ENCODE results near the gene CALY. TPM values are rescaled to one million over a fixed set of nuclear protein-coding genes. Genes with fewer than 3 reads are reported as not detected.

Gene CALY
- total RNA-seq, 1 experiment from 2014 or later, result not detected

DNA sequence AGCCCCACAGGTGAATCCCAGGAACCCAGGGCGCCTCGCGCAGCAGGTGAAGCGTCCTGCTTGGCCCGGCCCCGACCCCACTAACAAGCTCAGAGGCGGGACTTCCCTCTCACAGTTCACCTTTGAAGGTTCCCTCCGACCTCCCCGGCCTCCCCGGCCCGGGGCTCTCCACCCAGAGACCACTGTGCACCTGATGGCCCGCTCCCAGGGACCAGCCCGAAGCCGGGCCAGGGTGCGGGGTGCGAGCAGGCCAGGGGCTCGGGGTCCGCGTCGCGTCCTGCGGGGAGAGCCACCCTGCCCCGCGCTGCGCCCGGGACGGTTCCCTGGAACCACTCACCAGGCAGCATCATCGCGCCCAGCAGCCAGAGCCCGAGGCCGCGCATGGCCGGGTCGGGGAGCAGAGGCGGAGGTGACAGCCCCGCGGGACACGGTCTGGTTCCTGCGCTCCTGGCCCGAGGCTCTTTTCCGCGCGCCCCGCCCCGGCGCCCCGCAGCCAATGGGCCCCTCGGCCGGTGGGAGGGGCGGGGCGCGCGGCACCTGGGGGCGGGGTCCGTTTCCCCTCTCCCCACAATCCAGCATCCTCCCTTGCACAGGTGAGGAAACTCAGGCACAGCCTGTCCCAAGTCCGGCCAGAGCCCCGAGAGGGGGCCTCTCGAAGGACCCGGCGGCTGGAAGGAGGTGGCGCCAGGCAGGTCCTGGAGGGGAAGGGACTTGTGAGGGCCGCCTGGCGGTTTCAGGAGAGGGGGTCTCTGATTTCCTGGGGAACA lies 60.1 kb downstream of the CALY start, which contains the start of gene ADAM8:
ADAM8 (minus strand) TSS at position 434 of the 767 bp plus-strand sequence; CDS start at position 383, 51 bp downstream.
- Histone ChIP-seq H3K4me2 (ENCODE audit: low read length) (peak within 1 kb of the TSS; percentile 97), H3K4me3 (ENCODE audit: low read length) (peak within 1 kb of the TSS; percentile 82)
- intact Hi-C loops (cut with micrococcal nuclease), result no loop called here

DNA sequence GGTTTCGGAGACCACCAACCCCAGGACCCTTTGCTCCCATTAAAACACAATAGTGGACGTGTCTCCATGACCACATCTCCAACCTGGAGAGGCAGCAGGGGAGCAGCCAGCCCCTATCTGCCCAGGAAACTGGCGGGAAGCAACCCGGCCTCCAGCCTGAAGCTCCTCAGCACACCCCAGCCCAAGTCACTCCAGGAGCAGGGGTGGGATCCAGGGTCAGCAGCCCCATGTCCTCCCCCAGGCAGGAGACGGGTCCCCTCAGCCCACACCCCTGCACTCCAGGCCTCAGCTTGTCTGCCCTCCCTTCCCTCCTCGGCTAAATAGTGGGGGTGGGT lies 60.6 kb downstream of the CALY start:
- Histone ChIP-seq H2AFZ (ENCODE audit: low read length) (no peak overlapping the region), H3K4me1 (ENCODE audit: insufficient read depth, low read length) (peaks cover 54% of the 10 kb centered on the region), H3K27me3 (ENCODE audit: low read length) (no peaks in the 10 kb centered on the region), H3K36me3 (ENCODE audit: low read depth, low read length) (no peaks in the 10 kb centered on the region; the same call in 1 of the 2 replicates), H3K4me2 (ENCODE audit: low read length) (peak overlapping the region; percentile 97), H4K20me1 (ENCODE audit: low read length) (no peaks in the 10 kb centered on the region), H3K27ac (ENCODE audit: low read length) (peak overlapping the region; percentile 93), H3K79me2 (ENCODE audit: low read length) (peaks cover 32% of the 10 kb centered on the region), H3K9me2 (replicated peaks; ENCODE audit: low read length) (no peaks in the 10 kb centered on the region), H3K9ac (ENCODE audit: low read length) (peak overlapping the region; percentile 96), H3K9me3 (ENCODE audit: low read length) (no peaks in the 10 kb centered on the region), H3K4me3 (ENCODE audit: low read length) (peak overlapping the region; percentile 82), H3F3A (ENCODE audit: low read length, unreplicated experiment) (peaks cover 4% of the 10 kb centered on the region)
- intact Hi-C loops (cut with micrococcal nuclease), result no loop called here
- ChIA-PET POLR2A (ENCODE audit: unreplicated experiment) (interaction anchor here (0.6 kb wide), 1 partner anchor 17 kb away, joined by 3 read pairs; no protein-coding TSS in a partner anchor), CTCF (no interaction called here)
- DNase-seq (no peak), ATAC-seq (no peak)
- TF ChIP-seq EZH2phosphoT487 (IDR thresholded peaks at IDR 0.05; ENCODE audit: borderline replicate concordance, low read length), result no peak
- TF ChIP-seq EZH2 (IDR thresholded peaks at IDR 0.05; ENCODE audit: low read length, unreplicated experiment), result no peak
- TF ChIP-seq, protein P1, sequence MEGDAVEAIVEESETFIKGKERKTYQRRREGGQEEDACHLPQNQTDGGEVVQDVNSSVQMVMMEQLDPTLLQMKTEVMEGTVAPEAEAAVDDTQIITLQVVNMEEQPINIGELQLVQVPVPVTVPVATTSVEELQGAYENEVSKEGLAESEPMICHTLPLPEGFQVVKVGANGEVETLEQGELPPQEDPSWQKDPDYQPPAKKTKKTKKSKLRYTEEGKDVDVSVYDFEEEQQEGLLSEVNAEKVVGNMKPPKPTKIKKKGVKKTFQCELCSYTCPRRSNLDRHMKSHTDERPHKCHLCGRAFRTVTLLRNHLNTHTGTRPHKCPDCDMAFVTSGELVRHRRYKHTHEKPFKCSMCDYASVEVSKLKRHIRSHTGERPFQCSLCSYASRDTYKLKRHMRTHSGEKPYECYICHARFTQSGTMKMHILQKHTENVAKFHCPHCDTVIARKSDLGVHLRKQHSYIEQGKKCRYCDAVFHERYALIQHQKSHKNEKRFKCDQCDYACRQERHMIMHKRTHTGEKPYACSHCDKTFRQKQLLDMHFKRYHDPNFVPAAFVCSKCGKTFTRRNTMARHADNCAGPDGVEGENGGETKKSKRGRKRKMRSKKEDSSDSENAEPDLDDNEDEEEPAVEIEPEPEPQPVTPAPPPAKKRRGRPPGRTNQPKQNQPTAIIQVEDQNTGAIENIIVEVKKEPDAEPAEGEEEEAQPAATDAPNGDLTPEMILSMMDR (conservative IDR thresholded peaks at IDR 0.05; ENCODE audit: low read depth, low read length), result no peak
- BruUV-seq (replicated peaks), result no TSS peak

More for the DNA sequence above, 60.1 kb downstream of the CALY start, which contains the start of gene ADAM8:
- peaks cover 54% of the 10 kb centered on the region for H3K4me1 ChIP-seq (ENCODE audit: insufficient read depth, low read length)
- POLR2A ChIA-PET (ENCODE audit: unreplicated experiment), result no interaction called here
- no peaks in the 10 kb centered on the region for H3K9me3 ChIP-seq (ENCODE audit: low read length)
- no peaks in the 10 kb centered on the region; the same call in 1 of the 2 replicates for H3K36me3 ChIP-seq (ENCODE audit: low read depth, low read length)
- no peaks in the 10 kb centered on the region for H3K27me3 ChIP-seq (ENCODE audit: low read length)
- TF ChIP-seq, protein P1 (conservative IDR thresholded peaks at IDR 0.05; ENCODE audit: low read depth, low read length), result no peak
- no peak for TF ChIP-seq EZH2phosphoT487 (IDR thresholded peaks at IDR 0.05; ENCODE audit: borderline replicate concordance, low read length)
- TF ChIP-seq EZH2 (IDR thresholded peaks at IDR 0.05; ENCODE audit: low read length, unreplicated experiment), result no peak
- BruUV-seq (replicated peaks), result no TSS peak
- peaks cover 4% of the 10 kb centered on the region for H3F3A ChIP-seq (ENCODE audit: low read length, unreplicated experiment)
- peak within 1 kb of the TSS; percentile 96 for H3K9ac ChIP-seq (ENCODE audit: low read length)
- CTCF ChIA-PET, result no interaction called here
- peaks cover 32% of the 10 kb centered on the region for H3K79me2 ChIP-seq (ENCODE audit: low read length)
- H4K20me1 ChIP-seq (ENCODE audit: low read length), result no peaks in the 10 kb centered on the region
- H3K27ac ChIP-seq (ENCODE audit: low read length), result peak within 1 kb of the TSS; percentile 98
- ATAC-seq (peak; percentile 28), DNase-seq (peak; percentile 61)
- no peaks in the 10 kb centered on the region for H3K9me2 ChIP-seq (replicated peaks; ENCODE audit: low read length)
- H2AFZ ChIP-seq (ENCODE audit: low read length), result no peak within 1 kb of the TSS

- intact Hi-C loops (cut with micrococcal nuclease), result no loop called here
- peak; percentile 41 for DNase-seq
- Histone ChIP-seq H3K27me3 (ENCODE audit: low read length) (no peaks in the 10 kb centered on the region), H3K79me2 (ENCODE audit: low read length) (peaks cover 32% of the 10 kb centered on the region), H3K4me2 (ENCODE audit: low read length) (peak overlapping the region; percentile 97), H3K4me3 (ENCODE audit: low read length) (peak overlapping the region; percentile 82), H3K36me3 (ENCODE audit: low read depth, low read length) (no peaks in the 10 kb centered on the region; the same call in 1 of the 2 replicates), H3K9me2 (replicated peaks; ENCODE audit: low read length) (no peaks in the 10 kb centered on the region), H3K9me3 (ENCODE audit: low read length) (no peaks in the 10 kb centered on the region), H3K27ac (ENCODE audit: low read length) (peak overlapping the region; percentile 93), H3K4me1 (ENCODE audit: insufficient read depth, low read length) (peaks cover 54% of the 10 kb centered on the region), H2AFZ (ENCODE audit: low read length) (no peak overlapping the region), H3F3A (ENCODE audit: low read length, unreplicated experiment) (peaks cover 4% of the 10 kb centered on the region), H3K9ac (ENCODE audit: low read length) (peak overlapping the region; percentile 96), H4K20me1 (ENCODE audit: low read length) (no peaks in the 10 kb centered on the region)
- no peak for ATAC-seq
- BruUV-seq (replicated peaks), result TSS peak; percentile 86
- ChIA-PET CTCF (no interaction called here), POLR2A (ENCODE audit: unreplicated experiment) (interaction anchor here (0.6 kb wide), 1 partner anchor 17 kb away, joined by 3 read pairs; no protein-coding TSS in a partner anchor)
- TF ChIP-seq, protein P1 (conservative IDR thresholded peaks at IDR 0.05; ENCODE audit: low read depth, low read length), result no peak
- TF ChIP-seq EZH2 (IDR thresholded peaks at IDR 0.05; ENCODE audit: low read length, unreplicated experiment) (no peak), EZH2phosphoT487 (IDR thresholded peaks at IDR 0.05; ENCODE audit: borderline replicate concordance, low read length) (no peak)
These were observed 61.0 kb downstream of the CALY start for GRCh38 chr10:133275684-133276092.

Measured in PC-3 (cell line).